Stimulated activated CD4-positive, alpha-beta T cell treated with anti-CD3 and anti-CD28 coated beads, TNF-alpha, amount 100 ng/mL, for 24 hours (primary cell): ENCODE data around the gene RAD50.
"Not testable (repeated sequence)": the region's sequence is repeated elsewhere in the genome, so short reads cannot be mapped to it uniquely, and the experiment has no call there.

Experiments used
- DNase-seq, 3 experiments: peaks; one replicate each; pipeline ENCODE4 v3.0.0-alpha.2; 2020; ENCODE audit warnings: low read depth in 3 of 3

The RAD50 gene

DNA sequence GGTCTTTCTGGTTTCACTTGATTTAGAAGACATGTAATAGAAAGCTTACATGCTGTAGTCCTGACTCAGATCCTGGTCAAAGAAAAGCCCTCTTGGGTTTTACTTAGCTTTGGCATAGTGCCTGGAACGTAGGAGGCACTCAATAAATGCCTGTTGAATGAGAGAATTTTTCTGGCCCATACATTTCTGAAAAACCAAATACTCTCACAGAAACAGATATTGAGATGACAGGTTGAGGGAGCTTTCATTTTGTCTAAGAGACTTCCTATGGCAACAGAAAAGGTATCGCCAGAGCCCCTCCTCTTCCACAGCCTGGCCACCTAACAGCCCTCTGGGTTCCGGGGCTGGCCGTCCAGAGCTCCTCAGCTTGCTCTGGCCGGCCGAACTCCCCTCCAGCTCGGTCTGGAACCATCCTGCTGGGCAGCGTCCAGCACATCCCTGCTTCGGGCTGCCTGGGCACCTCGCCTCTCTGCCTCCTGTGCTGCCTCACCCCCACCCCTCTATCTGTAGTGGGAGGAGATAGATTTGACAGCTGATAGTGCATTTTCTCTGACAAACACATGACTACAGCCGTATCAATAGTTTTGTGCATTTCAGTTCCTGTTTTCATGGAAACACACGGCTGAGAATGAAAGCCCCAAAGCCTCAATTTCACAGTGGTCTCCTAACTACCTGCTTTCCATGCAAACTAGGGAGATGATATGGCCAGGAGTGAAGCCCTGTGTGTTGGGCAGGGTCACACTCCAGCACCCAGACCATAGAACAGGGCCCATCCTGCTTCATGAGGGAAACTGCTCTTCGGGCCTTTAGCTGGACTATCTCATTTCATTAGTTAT, 118.1 kb downstream of the RAD50 start:
- no peak for DNase-seq

DNA sequence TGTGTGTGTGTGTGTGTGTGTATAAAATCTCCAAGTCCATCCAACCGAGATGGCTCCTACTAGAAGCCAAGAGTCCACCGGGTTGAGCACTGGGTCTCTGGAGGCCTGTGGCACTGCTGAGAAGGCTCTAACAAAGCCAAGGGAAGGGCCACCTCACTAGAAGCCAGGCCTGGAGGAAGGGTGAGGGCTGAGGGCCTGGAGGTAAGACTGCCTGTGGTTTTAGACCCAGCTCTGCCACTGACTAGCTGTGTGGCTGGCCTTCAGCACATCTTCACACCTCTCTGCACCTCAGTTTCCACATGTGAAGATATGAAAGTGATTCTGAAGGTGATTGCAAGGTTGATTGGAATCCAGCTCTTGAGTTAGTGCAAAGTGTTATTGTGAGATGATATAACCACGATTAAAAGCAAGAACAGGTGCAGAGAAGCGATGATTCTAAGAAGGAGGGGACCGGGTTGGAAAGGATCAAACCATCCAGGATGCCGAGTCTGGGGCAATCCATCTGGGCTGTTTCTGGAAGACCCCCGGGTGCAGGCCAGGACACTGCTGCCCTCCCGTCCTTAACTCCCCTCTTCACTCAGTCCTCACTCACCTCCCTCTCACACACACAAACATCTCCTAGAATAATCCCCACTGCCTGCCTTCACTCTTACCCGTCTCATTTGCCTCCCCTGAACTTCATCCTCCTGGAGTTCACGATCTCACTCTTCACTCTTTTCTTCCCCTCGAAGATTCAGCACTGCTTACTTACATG, 119.3 kb downstream of the RAD50 start:
- no peak for DNase-seq

- no peak for DNase-seq
Measured at GRCh38 chr5:132677191-132677590, 120.4 kb downstream of the RAD50 start.

DNA sequence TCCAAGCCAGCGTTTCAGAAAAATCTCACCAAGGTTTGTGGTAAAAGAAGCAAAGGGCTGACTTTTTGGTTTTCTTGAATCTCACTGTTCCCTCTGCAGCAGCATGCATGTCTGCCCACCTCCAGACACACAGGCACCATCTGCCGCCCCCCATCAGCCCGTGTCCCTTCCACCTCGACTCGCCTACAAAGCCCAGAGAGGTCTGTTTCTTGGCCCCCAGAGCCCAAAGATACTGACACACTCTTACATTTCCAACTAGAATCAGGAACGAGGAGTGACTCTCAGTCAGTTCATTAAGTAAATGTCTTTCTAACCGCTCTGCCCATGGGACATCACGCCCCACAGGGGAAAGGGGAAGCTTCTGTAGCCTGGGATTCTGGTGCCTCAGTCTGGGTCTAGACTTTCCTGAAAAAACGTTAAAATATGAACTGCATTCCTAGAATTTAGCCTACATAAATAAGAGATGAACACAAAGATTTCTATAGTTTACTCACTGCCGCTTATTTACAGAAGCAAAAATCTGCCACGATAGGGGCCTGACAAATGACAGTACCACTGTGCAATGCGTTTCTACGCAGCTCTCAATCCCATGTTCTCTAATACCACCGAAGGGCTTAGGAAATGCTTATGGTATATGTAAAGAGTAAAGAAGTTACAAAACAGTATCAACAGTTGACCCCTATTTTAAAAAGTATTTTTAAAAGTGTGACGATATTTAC, 121.1 kb downstream of the RAD50 start:
- no peak for DNase-seq

GRCh38 chr5:132678735-132679134, 122.0 kb downstream of the RAD50 start:
- DNase-seq = no peak

GRCh38 chr5:132679166-132679565, 122.4 kb downstream of the RAD50 start:
- DNase-seq = no peak

DNA sequence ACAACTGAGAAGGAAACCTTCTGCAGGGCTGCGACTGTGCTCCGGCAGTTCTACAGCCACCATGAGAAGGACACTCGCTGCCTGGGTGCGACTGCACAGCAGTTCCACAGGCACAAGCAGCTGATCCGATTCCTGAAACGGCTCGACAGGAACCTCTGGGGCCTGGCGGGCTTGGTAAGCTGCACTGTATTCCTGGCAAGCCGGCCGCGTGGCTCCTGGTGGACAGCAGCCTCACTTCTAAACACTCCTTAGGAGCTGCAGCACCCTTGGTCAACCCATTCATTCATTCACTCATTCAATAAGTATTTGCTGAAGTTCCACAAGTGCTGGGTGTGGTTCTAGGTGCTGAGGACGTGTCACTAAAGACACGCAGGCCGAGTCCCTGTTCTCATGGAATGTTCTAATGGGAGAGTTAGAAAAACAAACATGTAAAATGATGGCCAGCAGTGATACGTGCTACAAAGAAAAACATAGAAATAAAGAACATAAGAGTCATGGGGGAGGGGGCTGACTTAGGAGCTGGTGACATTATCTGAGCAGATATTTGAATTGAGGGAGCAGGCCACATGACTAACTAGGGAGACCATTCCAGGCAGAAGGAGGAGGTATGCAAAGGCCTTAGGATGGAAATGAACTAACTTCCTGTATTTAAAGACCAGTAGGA, 123.1 kb downstream of the RAD50 start:
- no peak for DNase-seq

DNA sequence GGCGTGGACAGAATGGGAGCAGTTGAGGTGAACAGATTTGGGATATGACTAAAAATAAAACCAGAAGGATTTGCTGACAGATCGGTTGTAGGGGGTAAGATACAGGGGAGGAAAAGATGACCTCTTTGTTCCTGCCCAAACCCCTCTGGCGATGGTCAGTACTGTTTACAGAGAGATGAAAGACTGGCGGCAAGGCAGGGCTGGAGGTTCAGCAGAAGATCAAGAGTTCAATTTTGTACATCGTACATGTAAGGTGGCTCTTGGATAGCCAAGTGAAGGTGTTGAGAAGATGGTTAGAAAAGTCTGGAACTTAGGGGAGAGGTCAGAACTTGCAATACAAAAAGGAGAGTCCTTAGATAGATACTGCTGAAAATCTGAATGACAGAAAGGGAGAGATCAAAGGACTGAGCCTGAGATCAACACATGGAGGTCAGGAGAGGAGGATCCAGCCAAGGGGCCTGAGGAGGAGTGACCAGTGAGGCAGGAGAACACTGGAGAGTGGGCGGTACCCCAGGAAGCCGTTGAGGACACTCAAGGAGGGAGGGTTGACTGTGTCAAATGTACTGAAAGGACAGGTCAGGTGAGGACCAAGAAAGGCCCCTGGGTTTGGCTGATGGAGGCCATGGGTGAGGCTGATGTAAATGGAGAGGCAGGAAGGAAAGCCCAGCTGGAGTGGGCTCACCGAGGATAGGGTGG, 124.2 kb downstream of the RAD50 start:
- DNase-seq = no peak

DNA sequence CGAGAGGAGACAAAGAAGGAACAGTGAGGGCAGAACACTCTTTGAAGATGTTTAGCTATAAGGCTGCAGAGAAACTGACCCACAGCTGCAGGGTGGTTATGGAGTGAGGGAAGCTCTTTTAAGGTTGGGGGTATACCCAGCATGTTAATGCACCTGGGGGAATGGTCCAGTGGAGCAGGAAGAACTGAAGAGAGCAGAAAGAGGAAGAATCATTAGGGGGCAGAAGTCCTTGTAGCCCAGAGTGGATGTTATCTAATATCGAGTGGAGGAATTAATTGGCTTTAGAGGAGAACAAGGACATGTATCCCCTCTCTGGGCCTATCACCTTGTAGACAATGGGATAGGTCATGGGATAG, 124.7 kb downstream of the RAD50 start:
- no peak for DNase-seq

DNA sequence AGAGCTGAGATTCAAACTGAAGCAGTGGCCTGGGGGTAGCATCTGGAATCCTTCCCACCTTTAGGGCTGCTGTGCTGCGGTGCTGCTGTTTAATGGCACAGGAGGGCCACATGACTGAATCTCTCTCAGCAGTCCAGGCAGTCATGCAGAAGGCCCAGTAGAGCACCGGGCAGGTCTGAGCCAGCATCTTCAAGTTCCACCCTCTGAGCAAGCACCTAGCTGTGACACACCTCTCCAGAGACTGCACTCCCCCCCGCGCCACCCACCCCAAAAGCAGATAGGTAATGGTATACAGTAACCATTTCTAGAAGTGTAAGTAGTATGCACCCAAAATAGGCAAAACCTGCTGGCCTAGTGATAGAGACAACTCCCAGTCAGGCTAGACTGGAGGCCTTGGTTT, 125.2 kb downstream of the RAD50 start:
- no peak for DNase-seq

DNA sequence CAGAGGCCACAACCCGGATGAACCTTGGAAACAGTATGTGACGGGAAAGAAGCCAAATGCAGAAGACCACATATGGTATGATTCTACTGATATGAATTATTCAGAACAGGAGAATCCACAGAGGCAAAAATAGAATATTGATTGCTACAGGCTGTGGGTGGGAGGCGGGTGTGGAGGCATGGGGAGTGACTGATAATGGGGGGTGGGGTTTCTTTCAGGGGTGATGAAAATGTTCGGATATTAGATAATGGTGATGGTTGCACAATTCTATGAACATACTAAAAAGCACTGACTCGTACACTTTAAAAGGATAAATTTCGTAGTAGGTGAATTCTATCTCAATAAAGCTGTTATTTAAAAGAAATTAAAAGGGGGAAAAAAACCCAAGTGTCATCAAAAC, 127.7 kb downstream of the RAD50 start:
- no peak for DNase-seq

DNA sequence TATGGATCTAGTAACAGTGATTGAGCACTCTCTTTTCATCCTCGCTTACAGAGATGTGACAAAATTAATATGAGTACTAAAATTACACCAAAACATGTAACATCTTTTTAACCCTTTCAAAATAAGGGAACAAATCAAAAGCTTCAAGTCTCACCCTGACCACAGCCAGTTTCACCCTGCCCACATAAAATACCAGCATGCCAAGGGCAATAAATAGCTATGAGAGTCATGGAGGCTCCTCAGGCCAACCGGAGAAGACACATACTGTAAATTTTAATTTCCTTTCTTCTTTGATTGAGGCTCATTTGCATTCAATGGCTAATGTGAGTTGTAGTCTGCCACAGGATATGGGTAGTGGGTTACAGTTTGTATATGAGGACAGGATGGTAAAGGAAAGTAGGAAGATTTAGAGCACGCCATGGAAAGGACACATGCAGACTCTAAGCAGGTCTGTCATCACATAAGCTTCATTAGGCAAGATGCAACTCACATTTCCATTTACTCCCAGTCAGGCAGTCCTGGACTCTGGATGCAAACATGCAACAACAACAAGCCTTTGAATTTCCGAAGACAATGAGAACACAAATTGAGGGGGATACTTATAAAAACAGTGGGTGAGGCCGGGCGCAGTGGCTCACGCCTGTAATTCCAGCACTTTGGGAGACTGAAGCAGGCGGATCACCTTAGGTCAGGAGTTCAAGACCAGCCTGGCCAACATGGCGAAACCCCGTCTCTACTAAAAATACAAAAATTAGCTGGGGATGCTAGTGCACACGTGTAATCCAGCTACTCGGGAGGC, 128.3 kb downstream of the RAD50 start:
- DNase-seq = no peak

GRCh38 chr5:132686193-132686592, 129.4 kb downstream of the RAD50 start:
- no peak for DNase-seq

DNA sequence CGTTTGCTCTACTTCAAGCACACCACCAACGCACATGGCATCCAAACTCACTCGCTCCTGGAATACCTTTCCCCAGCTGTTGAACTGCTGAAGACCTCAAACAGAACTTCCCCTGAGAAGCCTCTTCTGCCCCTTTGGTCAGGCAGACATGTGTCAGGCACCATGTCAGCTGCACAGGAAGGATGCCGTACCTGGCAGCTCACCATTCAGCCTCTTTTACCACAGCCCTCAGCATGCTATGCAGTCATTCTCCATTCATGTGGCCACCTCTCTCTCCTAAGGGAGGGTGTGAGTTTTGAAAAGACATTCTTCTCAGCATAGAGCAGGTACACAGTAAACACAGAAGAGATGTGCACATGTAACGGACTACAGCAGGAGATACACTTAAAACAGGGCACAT, 131.2 kb downstream of the RAD50 start:
- no peak for DNase-seq

- no peak for DNase-seq
Measured at GRCh38 chr5:132688536-132689339, 132.0 kb downstream of the RAD50 start.

DNA sequence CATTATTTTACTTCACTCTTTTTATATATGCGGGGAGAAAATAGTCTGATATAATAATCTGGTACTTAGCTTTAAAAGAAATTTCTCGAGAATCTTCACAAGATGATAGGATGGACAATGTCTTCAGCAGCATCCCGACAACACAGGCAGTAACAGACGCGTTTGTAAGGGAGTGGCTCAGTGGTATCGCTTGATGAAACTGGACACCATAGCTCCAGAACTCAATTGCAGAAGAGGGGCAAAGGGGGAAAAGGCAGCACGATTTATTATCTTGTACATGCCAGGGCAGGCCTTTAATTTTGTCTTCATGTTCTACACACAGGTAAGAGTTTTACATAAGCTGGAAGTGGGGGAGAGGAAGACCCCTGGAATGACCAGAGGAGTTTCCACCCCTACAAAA, 132.7 kb downstream of the RAD50 start:
- DNase-seq = no peak

DNA sequence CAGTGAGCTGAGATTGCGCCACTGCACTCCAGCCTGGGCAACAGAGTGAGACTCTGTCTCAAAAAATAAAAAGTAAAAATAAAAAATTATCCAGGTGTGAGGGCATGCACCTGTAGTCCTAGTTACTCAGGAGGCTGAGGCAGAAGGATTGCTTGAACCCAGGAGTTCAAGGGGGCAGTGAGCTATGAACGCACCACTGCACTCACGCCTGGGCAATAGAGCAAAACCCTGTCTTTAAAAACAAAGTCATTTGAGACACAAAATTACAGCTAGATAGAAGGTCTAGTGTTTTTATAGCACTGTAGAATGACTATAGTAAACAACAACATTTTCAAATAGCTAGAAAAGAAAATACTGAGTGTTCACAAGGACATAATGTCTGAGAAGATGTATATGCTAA, 133.4 kb downstream of the RAD50 start:
- no peak for DNase-seq

GRCh38 chr5:132691755-132692631, 135.2 kb downstream of the RAD50 start:
- not testable (repeated sequence) for DNase-seq

- no peak for DNase-seq
Measured at GRCh38 chr5:132692632-132692967, 135.8 kb downstream of the RAD50 start.
